Brain pericyte (primary cell): ENCODE measurements around the gene OCSTAMP.

ENCODE experiments used
- DNase-seq: peaks from one replicate; pipeline ENCODE4 v3.0.0-alpha.2; 2012; ENCODE audit warnings: low read depth, low spot score

The OCSTAMP gene

GRCh38 chr20:46553926-46554325 is 3.5 kb upstream of the OCSTAMP start:
- no peak for DNase-seq

- no peak for DNase-seq
These were observed 2.3 kb upstream of the OCSTAMP start for GRCh38 chr20:46552460-46553420.

GRCh38 chr20:46551522-46552381 is 1.3 kb upstream of the OCSTAMP start:
- no peak for DNase-seq

GRCh38 chr20:46549188-46549972 is 1.1 kb downstream of the OCSTAMP start:
- DNase-seq = no peak

- no peak for DNase-seq
These were observed 1.8 kb downstream of the OCSTAMP start for GRCh38 chr20:46548688-46549087.

- DNase-seq = no peak
These were observed 2.5 kb downstream of the OCSTAMP start for GRCh38 chr20:46547995-46548394.

- no peak for DNase-seq
These were observed 3.5 kb downstream of the OCSTAMP start for GRCh38 chr20:46546936-46547335.

- DNase-seq = no peak
These were observed 4.2 kb downstream of the OCSTAMP start for GRCh38 chr20:46546298-46546697.

- DNase-seq = no peak
These were observed 4.7 kb downstream of the OCSTAMP start for GRCh38 chr20:46545827-46546138.

- DNase-seq = no peak
These were observed 5.2 kb downstream of the OCSTAMP start for GRCh38 chr20:46545077-46545826.

- DNase-seq = no peak
These were observed 5.9 kb downstream of the OCSTAMP start for GRCh38 chr20:46544576-46544975.

GRCh38 chr20:46543959-46544358 is 6.5 kb downstream of the OCSTAMP start:
- DNase-seq = no peak

- no peak for DNase-seq
These were observed 7.4 kb downstream of the OCSTAMP start for GRCh38 chr20:46543033-46543432.

GRCh38 chr20:46541229-46541935 is 9.1 kb downstream of the OCSTAMP start:
- no peak for DNase-seq

GRCh38 chr20:46539113-46539512 is 11.3 kb downstream of the OCSTAMP start:
- no peak for DNase-seq

- no peak for DNase-seq
These were observed 19.8 kb downstream of the OCSTAMP start for GRCh38 chr20:46530640-46531039.

- no peak for DNase-seq
These were observed 26.6 kb downstream of the OCSTAMP start for GRCh38 chr20:46523696-46524328.

GRCh38 chr20:46523108-46523507 is 27.3 kb downstream of the OCSTAMP start:
- DNase-seq = no peak

- DNase-seq = no peak
These were observed 29.4 kb downstream of the OCSTAMP start for GRCh38 chr20:46520976-46521579.

GRCh38 chr20:46520540-46520939 is 29.9 kb downstream of the OCSTAMP start:
- DNase-seq = no peak
